Stimulated activated CD4-positive, alpha-beta T cell treated with anti-CD3 and anti-CD28 coated beads, TNF-alpha, amount 100 ng/mL, for 24 hours (primary cell): ENCODE measurements around the gene PTPRR.
"Not testable (repeated sequence)": the region's sequence is repeated elsewhere in the genome, so short reads cannot be mapped to it uniquely, and the experiment has no call there.

ENCODE experiments used
- DNase-seq, 3 experiments: peaks; one replicate each; pipeline ENCODE4 v3.0.0-alpha.2; 2020; ENCODE audit warnings: low read depth in 3 of 3

The PTPRR gene

GRCh38 chr12:70747445-70748260 lies 172.9 kb downstream of the PTPRR start:
- DNase-seq = no peak

- DNase-seq = no peak
Measured at GRCh38 chr12:70745048-70745447, 175.5 kb downstream of the PTPRR start.

- no peak for DNase-seq
Measured at GRCh38 chr12:70744178-70744577, 176.4 kb downstream of the PTPRR start.

GRCh38 chr12:70741256-70741655 lies 179.3 kb downstream of the PTPRR start:
- no peak for DNase-seq

GRCh38 chr12:70739756-70740155 lies 180.8 kb downstream of the PTPRR start:
- no peak for DNase-seq

- no peak for DNase-seq
Measured at GRCh38 chr12:70736351-70737133, 184.0 kb downstream of the PTPRR start.

GRCh38 chr12:70735197-70735596 lies 185.3 kb downstream of the PTPRR start:
- DNase-seq = not testable (repeated sequence)

GRCh38 chr12:70733385-70733784 lies 187.2 kb downstream of the PTPRR start:
- DNase-seq = peak in 1 of 3 experiments; percentile 2

GRCh38 chr12:70732287-70732686 lies 188.3 kb downstream of the PTPRR start:
- no peak for DNase-seq

- no peak for DNase-seq
Measured at GRCh38 chr12:70730675-70731180, 189.8 kb downstream of the PTPRR start.

GRCh38 chr12:70724444-70724843 lies 196.1 kb downstream of the PTPRR start:
- DNase-seq = no peak

GRCh38 chr12:70722584-70723343 lies 197.8 kb downstream of the PTPRR start:
- no peak for DNase-seq

- no peak for DNase-seq
Measured at GRCh38 chr12:70721656-70722357, 198.7 kb downstream of the PTPRR start.

GRCh38 chr12:70721216-70721615 lies 199.3 kb downstream of the PTPRR start:
- DNase-seq = no peak

GRCh38 chr12:70719672-70720420 lies 200.7 kb downstream of the PTPRR start:
- peak in 1 of 3 experiments; percentile 3 for DNase-seq

GRCh38 chr12:70719071-70719470 lies 201.5 kb downstream of the PTPRR start:
- no peak for DNase-seq

GRCh38 chr12:70711831-70712230 lies 208.7 kb downstream of the PTPRR start:
- no peak for DNase-seq

- no peak for DNase-seq
Measured at GRCh38 chr12:70709022-70709421, 211.5 kb downstream of the PTPRR start.

GRCh38 chr12:70706611-70707010 lies 213.9 kb downstream of the PTPRR start:
- no peak for DNase-seq

- DNase-seq = no peak
Measured at GRCh38 chr12:70698345-70698744, 222.2 kb downstream of the PTPRR start.
